RWPE2 (cell line): ENCODE results near the gene MYL7.
A peak's percentile ranks its signal among the peaks of the same experiment; 100 is the strongest.

Experiments
- ATAC-seq: fragments of 200-7000 bp; cut with Tn5 transposase; 3 replicates; pipeline ENCODE4 v1.9.1; 2021; ENCODE audit warnings: low read depth
- DNase-seq: peaks from one replicate; pipeline ENCODE4 v3.0.0-alpha.2; 2020; ENCODE audit warnings: low spot score
- H3K27ac ChIP-seq: fragments of 450-650 bp; 2 replicates; pipeline ENCODE4 v1.5.1; 2017; ENCODE audit warnings: mild to moderate bottlenecking; ENCODE audit not compliant: poor library complexity, severe bottlenecking
- H3K27me3 ChIP-seq: fragments of 250-450 bp; sonication (Bioruptor Pico); 2 replicates; pipeline ENCODE4 v1.5.1; 2021; ENCODE audit warnings: mild to moderate bottlenecking, moderate library complexity; ENCODE audit not compliant: insufficient read depth, poor library complexity, severe bottlenecking
- H3K36me3 ChIP-seq: fragments of 250-450 bp; sonication (Bioruptor Pico); 2 replicates; pipeline ENCODE4 v1.5.1; 2020; ENCODE audit warnings: low read depth, mild to moderate bottlenecking, moderate library complexity
- H3K4me1 ChIP-seq: fragments of 250-450 bp; sonication (Bioruptor Pico); 2 replicates; pipeline ENCODE4 v1.5.1; 2021; ENCODE audit warnings: mild to moderate bottlenecking, moderate library complexity; ENCODE audit not compliant: insufficient read depth, poor library complexity, severe bottlenecking
- H3K4me3 ChIP-seq: fragments of 250-450 bp; sonication (Bioruptor Pico); 2 replicates; pipeline ENCODE4 v1.5.1; 2021; ENCODE audit warnings: mild to moderate bottlenecking, moderate library complexity; ENCODE audit not compliant: severe bottlenecking
- H3K9me3 ChIP-seq: fragments of 250-450 bp; sonication (Bioruptor Pico); 2 replicates; pipeline ENCODE4 v1.5.1; 2021; ENCODE audit warnings: mild to moderate bottlenecking, moderate library complexity; ENCODE audit not compliant: severe bottlenecking
- CTCF ChIP-seq: fragments of 450-650 bp; IDR thresholded peaks from one replicate; pipeline ENCODE4 v1.5.1; 2017; ENCODE audit warnings: mild to moderate bottlenecking, moderate library complexity; ENCODE audit not compliant: poor library complexity, severe bottlenecking

MYL7 gene

GRCh38 chr7:44187636-44188416 lies 46.7 kb upstream of the MYL7 start:
- H3K27ac ChIP-seq = no peak overlapping the region
- ATAC-seq = no peak
- DNase-seq = no peak
- TF ChIP-seq CTCF = no peak
- no peaks in the 10 kb centered on the region for H3K9me3 ChIP-seq
- peaks cover 12% of the 10 kb centered on the region for H3K4me1 ChIP-seq
- no peak overlapping the region for H3K4me3 ChIP-seq
- H3K36me3 ChIP-seq = no peaks in the 10 kb centered on the region
- no peaks in the 10 kb centered on the region for H3K27me3 ChIP-seq

DNA sequence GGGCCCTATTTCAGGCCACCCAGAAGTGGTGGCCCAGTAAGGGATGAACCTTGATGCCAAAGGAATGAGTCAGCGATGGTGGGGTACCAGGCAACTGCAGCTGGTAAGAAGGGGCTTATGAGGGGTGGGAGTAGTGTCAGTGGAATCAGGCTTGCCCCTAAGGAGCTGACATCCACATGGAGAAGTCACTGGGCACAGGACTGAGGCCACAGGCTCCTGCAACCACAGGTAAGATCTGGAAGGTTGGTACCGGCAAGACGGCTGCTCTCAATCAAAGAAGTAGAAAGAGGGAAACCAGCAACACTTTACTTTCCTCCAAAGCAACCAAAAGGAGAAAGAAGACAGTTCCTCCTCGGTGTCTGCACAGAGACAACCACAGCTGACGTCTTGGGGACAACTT lies 45.6 kb upstream of the MYL7 start:
- Histone ChIP-seq H3K27me3 (no peaks in the 10 kb centered on the region), H3K36me3 (no peaks in the 10 kb centered on the region), H3K4me1 (peaks cover 12% of the 10 kb centered on the region), H3K4me3 (no peak overlapping the region), H3K9me3 (no peaks in the 10 kb centered on the region), H3K27ac (no peak overlapping the region)
- DNase-seq (peak; percentile 9), ATAC-seq (no peak)
- no peak for TF ChIP-seq CTCF

- no peak for DNase-seq
Observed at GRCh38 chr7:44185729-44186128, 44.6 kb upstream of the MYL7 start.

DNA sequence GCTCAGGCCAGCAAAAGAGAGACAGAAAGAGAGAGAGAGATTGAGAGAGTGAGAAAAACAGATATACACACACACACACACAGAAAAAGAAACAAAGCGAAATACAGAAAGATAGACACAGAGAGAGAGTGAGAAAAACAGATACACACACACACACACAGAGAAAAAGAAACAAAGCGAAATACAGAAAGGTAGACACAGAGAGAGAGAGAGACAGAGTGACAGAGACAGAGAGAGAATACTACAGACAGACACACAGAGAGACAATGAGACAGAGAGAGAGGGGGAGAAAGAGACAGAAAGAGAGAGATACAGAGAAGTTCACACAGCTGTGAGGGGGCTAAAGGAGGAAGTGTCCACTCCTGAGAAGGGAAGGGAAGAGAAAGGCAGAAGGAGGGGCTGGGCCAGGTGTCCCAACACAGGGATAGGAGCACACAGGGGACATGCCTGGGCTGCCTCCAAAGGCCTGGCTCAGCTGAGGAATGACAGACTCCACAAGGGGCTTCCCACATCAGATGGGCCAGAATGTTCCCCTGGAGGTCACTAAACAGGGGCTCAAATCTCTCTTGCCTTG lies 43.8 kb upstream of the MYL7 start:
- ATAC-seq (no peak), DNase-seq (no peak)
- TF ChIP-seq CTCF = no peak
- no peaks in the 10 kb centered on the region for H3K36me3 ChIP-seq
- no peaks in the 10 kb centered on the region for H3K9me3 ChIP-seq
- peaks cover 12% of the 10 kb centered on the region for H3K4me1 ChIP-seq
- no peak overlapping the region for H3K4me3 ChIP-seq
- H3K27me3 ChIP-seq = no peaks in the 10 kb centered on the region
- no peak overlapping the region for H3K27ac ChIP-seq

More at GRCh38 chr7:44185729-44186128, 44.6 kb upstream of the MYL7 start:
- no peak overlapping the region for H3K27ac ChIP-seq
- no peak for TF ChIP-seq CTCF
- H3K4me1 ChIP-seq = peaks cover 12% of the 10 kb centered on the region
- H3K9me3 ChIP-seq = no peaks in the 10 kb centered on the region
- no peak for ATAC-seq
- no peak overlapping the region for H3K4me3 ChIP-seq
- no peaks in the 10 kb centered on the region for H3K27me3 ChIP-seq
- H3K36me3 ChIP-seq = no peaks in the 10 kb centered on the region

DNA sequence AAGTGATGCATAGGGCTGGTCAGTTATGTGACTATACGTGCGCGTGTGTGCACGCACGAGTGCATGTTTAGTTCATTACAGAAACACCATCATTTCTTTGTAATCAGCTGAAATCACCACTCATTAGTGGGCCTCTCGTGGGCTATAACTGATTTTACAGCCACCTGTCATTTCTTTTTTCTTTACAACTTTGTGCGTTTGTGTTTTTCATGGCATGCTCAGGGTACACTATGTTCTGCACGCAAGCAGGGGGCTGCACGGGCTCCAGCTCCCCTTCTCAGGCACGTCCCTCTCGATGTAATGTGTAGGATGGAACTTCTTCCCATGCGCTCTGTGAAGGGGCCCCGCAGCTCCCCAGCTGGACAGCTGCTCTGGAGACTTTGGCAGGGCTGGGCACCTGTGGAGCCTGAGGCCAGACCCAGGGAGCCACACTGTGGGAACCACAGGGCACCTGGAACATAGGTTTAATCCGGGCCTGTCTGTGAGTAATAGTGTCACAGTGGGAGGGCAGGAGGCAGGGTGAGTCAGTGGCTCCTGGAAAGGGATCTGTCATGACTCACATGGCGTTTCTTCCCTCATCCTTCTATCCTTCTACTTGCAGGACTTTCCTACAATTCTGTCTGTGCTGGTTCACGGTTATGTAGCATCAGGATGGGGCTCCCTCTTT lies 43.2 kb upstream of the MYL7 start:
- Histone ChIP-seq H3K27me3 (no peaks in the 10 kb centered on the region), H3K27ac (no peak overlapping the region), H3K4me3 (no peak overlapping the region), H3K9me3 (no peaks in the 10 kb centered on the region), H3K36me3 (no peaks in the 10 kb centered on the region), H3K4me1 (peaks cover 12% of the 10 kb centered on the region)
- no peak for TF ChIP-seq CTCF
- peak; percentile 99 for ATAC-seq
- peak; percentile 82 for DNase-seq
